HG03442 (cell line): ENCODE measurements around the gene GALNT10.

Source experiments
- ATAC-seq: cut with Tn5 transposase; IDR thresholded peaks from one replicate; pipeline ENCODE4 v1.9.1; 2021; ENCODE audit warnings: mild to moderate bottlenecking, moderate library complexity; ENCODE audit not compliant: unreplicated experiment

GALNT10 gene

GRCh38 chr5:154178661-154179060 is 11.9 kb upstream of the GALNT10 start:
- no peak for ATAC-seq

- ATAC-seq, result peak; percentile 93
Observed at GRCh38 chr5:154179846-154180710, 10.5 kb upstream of the GALNT10 start.

DNA sequence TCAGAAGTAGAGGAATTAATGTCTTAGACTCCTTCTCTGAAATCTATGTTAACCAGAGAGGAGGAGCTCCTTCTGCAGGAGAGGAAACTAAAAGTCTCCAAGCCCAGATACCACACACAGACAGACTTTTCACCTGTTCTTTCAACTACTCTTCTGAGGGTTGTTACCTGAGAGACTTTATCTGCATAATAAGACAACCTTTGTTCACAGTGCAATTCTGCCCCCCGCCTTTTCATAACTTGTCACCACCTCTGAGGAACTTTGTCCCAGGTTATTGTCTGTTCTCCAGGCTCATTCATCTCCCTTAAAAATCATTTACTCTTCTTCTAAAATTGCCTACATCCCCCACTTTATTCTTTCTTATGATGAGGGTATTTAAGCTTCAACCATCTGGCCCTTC is 9.4 kb upstream of the GALNT10 start:
- no peak for ATAC-seq

GRCh38 chr5:154189256-154189818 is 1.2 kb upstream of the GALNT10 start:
- ATAC-seq, result peak; percentile 5

DNA sequence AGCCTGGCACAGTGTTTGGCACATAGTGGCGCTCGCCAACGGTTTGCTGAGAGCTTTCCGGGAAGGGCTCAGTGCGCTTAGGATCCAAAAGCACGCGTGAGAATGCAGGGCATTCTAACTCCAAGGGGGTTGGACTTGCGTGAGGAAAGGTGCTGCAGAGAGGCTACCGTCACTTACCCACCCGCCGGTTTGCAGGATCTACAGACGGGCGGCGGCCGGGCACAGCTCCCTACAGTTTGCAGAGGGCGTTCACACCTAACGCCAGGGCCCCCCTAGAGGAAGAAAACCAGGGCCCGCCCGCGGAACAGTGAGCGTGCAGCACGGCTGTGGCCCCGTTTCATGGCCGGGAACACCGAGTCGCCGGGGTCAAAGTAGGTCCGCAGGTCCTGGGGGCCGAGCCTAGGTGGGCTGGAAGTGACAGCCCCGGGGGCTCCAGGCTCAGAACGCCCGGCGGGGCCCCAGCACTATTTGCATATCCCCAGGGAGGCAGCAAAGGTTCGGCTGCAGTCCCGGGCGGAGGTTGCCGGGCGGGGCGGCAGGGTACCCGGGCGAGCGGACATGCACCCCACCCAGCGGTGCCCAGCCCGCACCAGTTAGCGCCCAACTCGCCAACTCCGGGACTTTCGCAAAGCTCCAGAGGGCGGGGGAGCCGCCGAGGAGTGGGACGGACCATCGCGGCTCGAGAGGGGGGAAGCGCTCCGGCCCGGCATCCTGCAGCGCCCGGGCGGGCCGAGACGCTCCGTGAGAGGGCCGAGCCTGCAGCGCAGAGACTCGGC is 526 bp upstream of the GALNT10 start:
- peak; percentile 68 for ATAC-seq

- no peak for ATAC-seq
Observed at GRCh38 chr5:154191467-154192261, 1.1 kb downstream of the GALNT10 start.

DNA sequence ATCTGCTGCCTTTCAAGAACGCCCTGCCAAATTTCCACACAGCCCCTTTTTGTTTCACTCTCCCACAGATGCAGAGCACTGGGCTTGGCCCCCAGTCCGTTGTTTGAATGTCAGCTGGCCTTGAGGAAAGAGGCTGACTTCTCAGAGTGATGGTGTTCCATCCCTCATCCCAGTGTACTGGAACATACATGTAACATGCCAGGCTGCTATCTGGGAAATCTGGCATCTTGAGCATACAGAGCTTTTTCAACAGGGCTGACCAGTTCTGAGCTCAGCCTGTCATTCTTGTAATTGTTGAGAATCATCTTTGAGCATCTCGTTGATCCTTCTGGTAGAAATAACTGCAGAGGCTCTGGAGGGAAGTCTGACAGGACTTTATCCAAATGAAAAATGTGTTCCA is 2.8 kb downstream of the GALNT10 start:
- ATAC-seq, result no peak

- ATAC-seq, result no peak
Observed at GRCh38 chr5:154193701-154194121, 3.2 kb downstream of the GALNT10 start.

DNA sequence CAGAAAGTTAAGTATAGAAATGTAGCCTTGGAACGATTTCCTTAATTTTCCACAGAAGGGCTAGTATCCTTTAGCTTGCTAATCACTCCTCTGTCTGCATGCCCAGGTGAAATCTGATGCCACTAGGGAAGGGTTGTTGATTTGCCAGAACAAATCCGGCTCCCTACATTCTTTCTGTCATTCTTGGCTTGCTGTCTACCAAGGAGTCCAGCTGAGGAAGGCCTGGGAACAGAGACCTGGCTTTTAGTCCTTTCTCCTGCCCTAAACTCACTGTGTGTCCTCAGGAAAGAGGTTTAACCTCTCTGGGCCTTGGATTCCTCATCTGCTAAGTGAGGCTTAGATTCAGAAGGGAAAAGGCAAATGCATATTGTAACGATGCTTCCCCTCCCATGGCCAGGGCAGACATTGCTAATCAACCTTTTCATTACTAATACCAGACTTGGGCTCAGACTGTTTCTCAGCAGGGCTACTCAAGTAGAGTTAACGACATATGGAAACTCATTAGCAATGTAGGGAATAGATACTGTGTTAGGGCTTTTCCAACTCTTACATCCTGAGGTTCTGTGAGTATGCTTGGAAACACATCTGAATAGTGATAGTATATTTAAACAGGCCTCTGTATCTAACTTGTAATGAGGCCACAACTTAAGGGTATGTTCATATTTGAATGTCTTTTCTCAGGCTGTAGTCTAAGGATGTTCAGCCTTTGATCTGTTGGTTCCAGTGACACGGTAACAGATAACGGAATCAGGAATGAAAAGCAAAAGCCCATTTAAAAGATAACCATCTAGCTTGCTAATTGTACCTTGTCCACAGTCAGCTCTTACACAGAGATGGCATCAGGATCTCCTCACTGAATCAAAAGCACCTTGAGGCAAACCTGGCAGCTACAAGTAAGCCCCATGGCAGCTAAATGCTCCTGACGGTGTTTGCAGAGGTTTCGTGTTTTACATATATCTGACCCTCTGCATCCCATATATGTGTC is 4.1 kb downstream of the GALNT10 start:
- no peak for ATAC-seq

- no peak for ATAC-seq
Observed at GRCh38 chr5:154196281-154196680, 5.7 kb downstream of the GALNT10 start.

- no peak for ATAC-seq
Observed at GRCh38 chr5:154196955-154197652, 6.6 kb downstream of the GALNT10 start.

- peak; percentile 59 for ATAC-seq
Observed at GRCh38 chr5:154197801-154198491, 7.4 kb downstream of the GALNT10 start.

DNA sequence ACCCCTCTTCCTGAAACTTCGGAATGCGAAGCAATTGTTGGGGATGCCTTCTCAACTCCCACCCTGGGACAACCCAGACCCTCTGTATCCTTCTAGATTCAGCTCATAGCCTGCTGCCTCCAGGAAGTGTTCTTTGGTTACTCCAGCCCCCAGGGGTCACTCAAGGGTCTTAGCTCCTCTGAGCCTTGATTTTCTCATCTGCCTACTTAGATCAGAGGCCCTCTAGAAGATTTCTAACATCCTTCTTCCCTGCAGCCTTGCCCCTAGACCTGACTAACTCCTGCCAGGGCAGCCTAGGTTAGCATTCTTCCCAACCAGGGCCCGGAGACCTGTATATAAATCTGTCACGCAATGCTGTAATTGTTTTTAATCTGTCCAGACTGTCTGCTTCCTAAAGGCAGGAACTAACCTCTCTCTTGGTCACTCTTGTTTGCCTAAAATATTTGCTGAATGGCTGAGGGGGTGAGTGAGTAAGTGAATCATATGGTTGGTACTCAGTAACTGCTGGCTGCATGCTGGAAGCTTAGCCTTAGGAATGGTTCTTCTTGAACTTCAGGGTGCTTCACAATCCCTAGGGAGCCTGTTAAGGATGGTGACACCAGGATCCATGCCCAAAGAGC is 8.2 kb downstream of the GALNT10 start:
- no peak for ATAC-seq

- ATAC-seq, result no peak
Observed at GRCh38 chr5:154199263-154199662, 8.7 kb downstream of the GALNT10 start.

DNA sequence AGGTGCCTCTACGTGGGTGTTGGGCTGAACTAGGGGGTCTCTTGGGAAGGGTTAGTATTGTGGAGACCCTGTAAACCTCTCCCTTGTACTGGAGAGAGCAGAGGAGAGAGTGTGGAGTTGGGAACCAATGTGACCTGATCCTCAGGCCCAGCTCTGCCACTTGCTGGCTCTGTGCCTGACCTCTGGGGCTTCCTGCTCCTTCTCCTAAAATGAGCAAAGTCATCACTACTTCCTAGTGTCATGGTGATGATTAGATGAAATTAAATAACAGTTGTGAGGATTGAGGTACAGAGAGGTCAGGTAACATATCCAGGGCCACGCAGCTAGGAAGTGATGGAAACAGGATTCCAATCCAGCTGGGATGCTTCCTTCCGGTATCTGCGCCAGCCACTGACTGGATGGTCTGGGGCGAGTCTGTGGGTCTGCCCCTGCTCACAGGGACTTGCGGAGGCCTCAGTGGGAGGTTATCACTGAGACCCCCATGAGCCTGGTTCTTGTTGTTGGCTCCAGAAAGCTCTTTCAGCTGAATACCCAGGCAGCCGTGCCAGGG is 9.2 kb downstream of the GALNT10 start:
- ATAC-seq, result no peak

GRCh38 chr5:154200221-154200620 is 9.7 kb downstream of the GALNT10 start:
- no peak for ATAC-seq

- ATAC-seq, result no peak
Observed at GRCh38 chr5:154201108-154201769, 10.7 kb downstream of the GALNT10 start.
